Fibroblast of upper back skin (primary cell): ENCODE data around the gene MTHFD2L.

Experiments
- DNase-seq: peaks from one replicate; pipeline ENCODE4 v3.0.0-alpha.2; 2013

The MTHFD2L gene

GRCh38 chr4:74344031-74344430, 186.1 kb downstream of the MTHFD2L start:
- no peak for DNase-seq
